Nucleus accumbens (tissue), 56 donors: Measurements from ENCODE around the gene GABARAP.

Experiments
- DNase-seq, 56 donors: peaks; one replicate each; lab custom pipeline; 2025; lab: John Stamatoyannopoulos, UW

GABARAP gene

DNA sequence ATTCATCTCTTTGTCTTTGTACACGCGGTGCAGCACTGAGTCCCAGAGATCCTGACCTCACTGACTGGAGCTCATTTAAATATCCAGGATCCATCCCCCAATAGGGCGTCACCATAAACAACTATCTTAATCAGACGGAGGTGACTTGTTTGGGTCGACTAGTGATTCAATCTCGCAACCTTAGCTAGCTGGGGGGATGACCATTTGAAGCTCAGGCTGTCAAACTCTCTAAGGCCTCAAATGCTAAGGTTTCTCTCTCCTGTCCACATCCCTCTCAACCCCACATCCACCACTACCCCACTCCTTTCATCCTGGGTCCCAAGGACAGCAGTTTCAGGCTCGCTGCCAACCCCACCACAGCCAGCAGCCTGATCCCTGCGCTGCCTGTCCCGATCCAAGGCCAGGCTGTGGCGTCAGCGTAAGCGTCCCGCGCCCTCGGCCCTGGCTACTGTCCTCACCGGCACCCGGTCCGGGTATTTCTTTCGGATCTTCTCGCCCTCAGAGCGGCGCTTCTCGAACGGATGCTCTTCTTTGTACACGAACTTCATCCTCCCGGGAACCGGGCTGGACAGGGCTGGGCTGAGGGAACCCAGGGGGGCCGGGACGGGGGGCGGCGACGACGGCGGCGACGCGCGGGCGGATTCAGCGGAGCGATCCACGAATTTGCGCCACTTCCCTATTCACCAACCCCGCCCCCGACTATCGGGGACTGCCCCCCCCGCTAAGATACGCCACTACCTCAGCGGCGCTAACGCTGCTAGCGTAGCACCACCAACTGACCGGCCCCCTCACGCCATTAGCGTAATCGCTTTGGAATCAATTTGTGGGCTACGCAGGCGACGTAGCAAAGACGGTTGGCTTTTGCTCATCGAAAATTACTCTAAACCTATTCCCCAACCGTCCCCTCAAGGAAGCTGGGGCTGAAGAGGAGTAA is at the start of gene GABARAP:
Gene GABARAP, minus strand, starts transcription at position 667 of the 934 bp plus-strand sequence. Its CDS starts 119 bp downstream, at position 548.
- DNase-seq = peak; percentile 35 to 96 (median 92)

DNA sequence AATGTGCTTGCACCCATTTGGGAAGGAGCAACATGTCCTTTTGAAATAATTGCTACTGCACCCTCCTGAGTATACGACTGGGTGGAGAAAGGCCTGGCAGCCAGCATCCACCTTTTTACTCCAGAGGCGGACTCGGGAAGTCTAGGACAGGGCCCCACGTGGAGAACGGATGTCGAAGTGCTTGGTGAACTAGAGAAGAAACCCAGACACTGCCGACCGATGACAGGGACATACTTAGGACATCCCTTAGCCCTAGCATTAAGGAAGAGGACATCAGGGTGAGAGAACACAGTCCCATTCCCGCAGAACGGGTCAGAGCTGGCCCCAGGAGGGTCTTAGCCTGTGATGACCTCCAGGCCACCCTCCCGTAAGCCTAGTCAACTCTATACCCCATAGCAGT is 48.4 kb upstream of the GABARAP start:
- DNase-seq = no peak

DNA sequence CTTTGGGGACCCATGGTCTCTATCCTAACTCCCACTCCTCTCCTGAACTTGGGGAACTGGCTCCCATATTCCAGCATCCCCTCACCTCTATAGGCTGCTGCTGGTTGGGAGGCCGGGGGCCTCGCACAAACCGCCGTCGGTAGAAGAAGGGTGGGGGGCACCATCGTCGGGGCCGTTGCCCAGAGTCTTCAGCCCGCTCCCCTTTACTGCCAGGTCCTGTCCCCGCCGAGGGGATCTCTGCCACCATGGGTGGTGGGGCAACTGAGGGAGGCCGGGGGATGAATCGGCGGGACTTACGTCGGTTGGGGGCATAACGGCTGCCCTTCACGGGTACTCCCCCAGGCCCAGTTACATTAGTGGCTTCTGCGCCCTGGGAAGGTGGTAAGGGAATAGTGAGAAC is 47.9 kb upstream of the GABARAP start:
- DNase-seq = no peak

DNA sequence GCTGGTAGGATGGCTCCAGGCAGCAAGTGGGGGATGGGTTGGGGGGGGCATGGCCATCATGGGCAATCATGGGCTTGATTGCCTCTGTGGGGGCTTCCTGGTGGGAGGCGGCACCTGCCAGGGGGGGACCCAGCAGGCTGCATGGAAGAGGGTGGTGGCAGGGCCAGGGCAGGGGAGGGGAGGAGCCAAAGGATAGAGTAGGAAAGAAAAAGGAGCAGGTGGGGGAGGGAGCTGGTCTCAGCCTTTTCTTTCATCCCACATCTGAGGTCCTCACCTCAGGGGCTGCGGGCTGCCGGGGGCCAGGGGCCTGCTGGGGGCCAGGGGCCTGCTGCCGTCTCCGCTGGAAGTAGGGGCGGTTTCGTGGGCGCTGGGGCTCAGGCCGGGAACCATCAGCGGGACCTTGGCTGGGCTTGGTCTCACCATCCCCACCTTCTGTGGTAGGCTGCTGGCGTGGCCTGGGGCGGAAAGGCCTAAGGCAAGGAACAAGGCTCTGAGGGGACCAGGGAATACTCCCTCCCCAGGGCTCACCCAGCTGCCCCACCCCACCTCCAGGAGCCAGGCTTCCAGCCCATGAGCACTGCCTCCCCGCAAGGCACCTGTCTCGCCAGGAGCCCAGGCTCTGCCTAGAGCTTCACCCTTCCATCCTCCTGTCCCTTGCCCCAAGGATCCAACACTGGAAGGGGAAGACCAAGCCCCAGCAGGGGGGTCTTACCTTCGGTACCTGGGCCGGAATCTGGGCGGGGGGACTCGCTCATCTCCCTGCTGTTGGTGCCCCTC is 47.2 kb upstream of the GABARAP start:
- DNase-seq = no peak

DNA sequence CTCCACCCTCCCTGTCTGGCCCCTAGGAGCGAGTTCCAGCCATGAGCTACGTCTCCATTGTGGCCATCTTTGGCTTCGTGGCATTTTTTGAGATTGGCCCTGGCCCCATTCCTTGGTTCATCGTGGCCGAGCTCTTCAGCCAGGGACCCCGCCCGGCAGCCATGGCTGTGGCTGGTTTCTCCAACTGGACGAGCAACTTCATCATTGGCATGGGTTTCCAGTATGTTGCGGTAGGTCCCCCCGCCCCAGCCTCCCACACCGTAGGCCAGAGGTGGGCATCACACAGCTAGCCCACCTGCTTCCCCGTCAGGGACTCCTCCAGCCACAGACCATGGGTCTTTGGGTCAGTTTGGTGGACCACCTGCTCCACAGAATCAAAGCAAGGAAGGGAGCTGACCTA is 43.4 kb upstream of the GABARAP start:
- DNase-seq = no peak

DNA sequence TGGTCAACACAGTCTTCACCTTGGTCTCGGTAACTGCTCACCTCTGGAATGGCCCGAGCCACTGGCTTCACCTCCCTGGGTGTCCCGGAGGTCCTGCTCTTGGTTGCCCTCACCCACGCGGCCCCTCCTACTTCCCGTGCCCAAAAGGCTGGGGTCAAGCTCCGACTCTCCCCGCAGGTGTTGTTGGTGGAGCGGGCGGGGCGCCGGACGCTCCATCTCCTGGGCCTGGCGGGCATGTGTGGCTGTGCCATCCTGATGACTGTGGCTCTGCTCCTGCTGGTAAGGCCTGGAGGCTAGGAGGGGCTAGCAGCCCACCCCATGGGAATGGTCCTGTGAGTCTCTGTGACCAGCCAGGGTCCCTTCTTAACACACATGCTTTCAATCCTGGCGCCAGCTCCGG is 42.7 kb upstream of the GABARAP start:
- DNase-seq = no peak

DNA sequence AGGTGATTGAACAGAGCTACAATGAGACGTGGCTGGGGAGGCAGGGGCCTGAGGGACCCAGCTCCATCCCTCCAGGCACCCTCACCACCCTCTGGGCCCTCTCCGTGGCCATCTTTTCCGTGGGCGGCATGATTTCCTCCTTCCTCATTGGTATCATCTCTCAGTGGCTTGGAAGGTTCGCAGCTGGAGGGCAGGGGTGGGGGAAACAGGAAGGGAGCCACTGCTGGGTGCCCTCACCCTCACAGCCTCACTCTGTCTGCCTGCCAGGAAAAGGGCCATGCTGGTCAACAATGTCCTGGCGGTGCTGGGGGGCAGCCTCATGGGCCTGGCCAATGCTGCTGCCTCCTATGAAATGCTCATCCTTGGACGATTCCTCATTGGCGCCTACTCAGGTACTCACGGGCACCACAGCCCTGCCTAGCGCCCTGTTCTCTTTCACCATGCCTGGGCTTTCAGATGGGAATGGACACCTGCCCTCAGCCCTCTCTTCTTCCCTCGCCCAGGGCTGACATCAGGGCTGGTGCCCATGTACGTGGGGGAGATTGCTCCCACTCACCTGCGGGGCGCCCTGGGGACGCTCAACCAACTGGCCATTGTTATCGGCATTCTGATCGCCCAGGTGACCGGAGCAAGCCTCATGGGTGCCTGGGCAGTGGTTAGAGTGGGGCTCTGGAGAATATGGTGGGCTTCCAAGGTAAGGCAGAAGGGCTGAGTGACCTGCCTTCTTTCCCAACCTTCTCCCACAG is 41.4 kb upstream of the GABARAP start:
- no peak for DNase-seq

DNA sequence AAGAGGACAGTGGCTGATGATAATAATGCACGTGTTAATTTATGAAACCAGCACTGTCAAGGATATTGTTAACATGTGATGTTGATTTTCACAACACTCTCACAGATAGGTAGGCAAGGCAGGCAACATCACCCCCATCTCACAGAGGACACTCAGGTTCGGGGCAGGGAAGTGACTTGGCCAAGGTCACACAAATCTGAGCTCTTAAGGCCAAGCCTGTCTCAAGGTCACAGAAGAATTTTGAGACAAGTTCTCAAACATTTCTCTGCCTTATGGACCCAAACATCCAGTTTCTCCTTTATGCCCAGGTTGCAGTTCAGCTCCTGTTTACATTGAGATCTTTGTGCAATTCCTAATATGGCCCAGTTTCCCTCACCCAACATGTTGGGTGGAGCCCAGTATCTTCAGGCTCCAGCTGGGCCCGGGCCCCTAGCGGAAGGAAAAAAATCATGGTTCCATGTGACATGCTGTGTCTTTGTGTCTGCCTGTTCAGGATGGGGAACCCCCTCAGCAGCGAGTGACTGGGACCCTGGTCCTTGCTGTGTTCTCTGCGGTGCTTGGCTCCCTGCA is 40.6 kb upstream of the GABARAP start:
- DNase-seq = no peak

DNA sequence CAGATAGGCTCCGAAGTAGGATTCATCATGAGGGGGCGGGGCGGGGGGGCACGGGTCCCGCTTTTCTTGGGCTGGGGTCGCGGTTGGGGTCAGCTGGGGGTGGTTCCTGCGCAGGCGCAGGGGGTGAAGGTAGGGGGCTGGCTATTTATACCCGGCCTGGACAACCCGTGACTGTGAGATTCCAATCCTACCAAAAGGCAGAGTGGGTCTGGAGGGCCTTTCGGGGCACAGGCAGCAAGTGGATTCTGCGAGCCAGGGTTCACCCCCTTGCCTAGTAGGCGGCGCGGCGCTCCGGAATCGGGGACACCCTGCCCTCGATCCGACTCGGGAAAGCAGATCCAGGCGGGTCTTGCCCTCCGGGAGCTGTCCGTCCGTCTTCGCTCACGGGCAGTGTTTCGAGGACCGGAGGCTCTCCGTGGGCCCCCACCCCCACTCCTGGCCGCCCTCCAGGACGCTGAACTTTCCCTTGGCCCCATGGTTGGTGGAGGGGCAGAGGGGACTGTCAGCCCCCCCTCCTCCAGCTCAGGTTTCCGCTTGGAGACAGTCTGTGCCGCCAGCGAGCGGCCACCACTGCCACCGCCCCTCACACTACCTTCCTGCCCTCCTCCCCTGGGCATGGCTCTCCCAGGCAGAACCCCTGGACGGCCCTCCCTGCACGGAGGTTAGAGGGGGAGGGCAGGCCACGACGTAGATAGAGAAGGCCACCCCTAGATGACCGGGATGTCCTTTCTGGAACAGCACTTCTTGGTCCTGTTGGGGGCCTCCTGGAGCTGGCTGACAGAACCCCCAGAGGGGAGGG is 39.9 kb upstream of the GABARAP start:
- DNase-seq = peak in 2 of 56 donors; percentile 15 to 40

DNA sequence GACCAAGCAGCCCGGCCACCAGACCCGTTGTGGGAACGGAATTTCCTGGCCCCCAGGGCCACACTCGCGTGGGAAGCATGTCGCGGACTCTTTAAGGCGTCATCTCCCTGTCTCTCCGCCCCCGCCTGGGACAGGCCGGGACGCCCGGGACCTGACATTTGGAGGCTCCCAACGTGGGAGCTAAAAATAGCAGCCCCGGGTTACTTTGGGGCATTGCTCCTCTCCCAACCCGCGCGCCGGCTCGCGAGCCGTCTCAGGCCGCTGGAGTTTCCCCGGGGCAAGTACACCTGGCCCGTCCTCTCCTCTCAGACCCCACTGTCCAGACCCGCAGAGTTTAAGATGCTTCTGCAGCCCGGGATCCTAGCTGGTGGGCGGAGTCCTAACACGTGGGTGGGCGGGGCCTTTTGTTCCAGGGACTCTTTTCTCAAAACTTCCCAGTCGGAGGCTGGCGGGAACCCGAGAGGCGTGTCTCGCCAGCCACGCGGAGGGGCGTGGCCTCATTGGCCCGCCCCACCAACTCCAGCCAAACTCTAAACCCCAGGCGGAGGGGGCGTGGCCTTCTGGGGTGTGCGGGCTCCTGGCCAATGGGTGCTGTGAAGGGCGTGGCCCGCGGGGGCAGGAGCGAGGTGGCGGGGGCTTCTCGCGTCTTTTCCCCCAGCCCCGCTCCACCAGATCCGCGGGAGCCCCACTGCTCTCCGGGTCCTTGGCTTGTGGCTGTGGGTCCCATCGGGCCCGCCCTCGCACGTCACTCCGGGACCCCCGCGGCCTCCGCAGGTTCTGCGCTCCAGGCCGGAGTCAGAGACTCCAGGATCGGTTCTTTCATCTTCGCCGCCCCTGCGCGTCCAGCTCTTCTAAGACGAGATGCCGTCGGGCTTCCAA is 39.1 kb upstream of the GABARAP start, which contains the start of gene SLC2A4:
Gene SLC2A4, plus strand, starts transcription at position 645 of the 879 bp plus-strand sequence. Its CDS starts 217 bp downstream, at position 862.
- peak in 49 of 56 donors; percentile 16 to 91 (median 61) for DNase-seq

DNA sequence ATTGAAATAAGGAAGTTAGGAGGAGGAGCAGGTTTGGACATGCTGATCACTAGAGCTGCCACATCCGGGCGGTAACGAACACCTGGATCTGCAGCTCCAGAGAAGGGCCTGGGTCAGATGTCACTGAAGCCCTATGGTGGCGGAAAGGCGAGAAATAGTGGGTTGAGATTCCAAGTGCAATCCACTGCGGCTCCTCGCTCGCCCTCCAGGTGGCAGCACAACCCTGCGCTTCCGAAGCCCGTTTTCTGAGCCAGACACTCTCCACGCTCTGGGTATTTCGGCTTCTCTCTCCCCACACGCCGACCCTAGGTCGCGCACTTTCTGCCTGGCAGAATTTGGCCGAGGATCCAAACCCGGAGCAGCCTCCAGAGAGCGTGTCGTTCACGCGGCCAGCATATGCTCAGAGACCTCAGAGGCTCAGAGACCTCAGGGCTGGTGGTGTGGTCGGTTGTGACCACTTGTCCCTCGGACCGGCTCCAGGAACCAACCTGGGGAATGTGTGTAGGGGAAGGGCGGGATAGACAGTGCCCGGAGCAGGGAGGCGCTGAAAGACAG is 38.3 kb upstream of the GABARAP start:
- peak in 50 of 56 donors; percentile 19 to 88 (median 64) for DNase-seq

DNA sequence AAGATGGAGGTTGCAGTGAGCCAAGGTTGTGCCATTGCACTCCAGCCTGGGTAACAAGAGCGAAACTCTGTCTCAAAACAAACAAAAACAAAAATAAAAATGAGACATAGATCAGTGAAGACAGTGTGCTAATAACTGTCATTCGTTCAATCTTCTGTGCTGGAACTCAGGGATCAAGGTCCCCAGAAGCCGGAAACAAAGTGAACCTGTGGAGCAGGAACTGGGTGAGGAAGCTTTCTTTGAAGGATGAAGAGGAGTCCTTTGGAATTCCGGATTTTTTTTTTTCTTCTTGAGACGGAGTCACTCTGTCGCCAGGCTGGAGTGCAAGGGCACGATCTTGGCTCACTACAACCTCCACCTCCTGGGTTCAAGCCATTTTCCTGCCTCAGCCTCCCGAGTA is 37.2 kb upstream of the GABARAP start:
- no peak for DNase-seq

DNA sequence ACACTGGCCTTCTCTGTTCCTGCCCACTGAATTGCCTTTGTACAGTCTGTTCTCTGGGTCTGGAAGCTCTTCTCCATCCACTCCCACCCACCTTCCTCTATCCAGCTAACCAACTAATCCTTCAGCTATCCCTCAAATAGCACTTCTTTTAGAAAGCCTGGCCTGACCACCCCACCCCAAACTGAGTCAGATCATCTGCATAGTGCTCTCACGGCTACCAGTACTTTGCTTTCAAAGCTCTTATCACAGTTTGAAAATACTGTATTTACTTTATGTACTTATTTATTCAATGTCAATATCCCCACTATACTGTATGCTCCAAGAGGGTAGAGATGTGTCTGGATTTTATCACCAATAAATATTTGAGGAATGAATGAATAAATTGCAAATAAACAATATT is 24.5 kb upstream of the GABARAP start:
- no peak for DNase-seq

DNA sequence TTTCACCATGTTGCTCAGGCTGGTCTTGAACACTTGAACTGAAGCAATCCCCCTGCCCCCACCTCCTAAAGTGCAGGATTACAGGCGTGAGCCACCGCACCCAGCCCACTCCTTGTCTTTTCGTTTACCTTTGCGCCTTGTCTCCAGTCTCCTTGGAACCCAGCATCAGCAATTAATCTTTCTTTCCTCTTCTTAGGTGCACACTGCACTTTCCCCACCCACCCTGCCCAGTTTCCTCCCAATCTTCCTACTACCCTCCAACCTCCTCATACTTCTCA is 21.5 kb upstream of the GABARAP start:
- DNase-seq = no peak

DNA sequence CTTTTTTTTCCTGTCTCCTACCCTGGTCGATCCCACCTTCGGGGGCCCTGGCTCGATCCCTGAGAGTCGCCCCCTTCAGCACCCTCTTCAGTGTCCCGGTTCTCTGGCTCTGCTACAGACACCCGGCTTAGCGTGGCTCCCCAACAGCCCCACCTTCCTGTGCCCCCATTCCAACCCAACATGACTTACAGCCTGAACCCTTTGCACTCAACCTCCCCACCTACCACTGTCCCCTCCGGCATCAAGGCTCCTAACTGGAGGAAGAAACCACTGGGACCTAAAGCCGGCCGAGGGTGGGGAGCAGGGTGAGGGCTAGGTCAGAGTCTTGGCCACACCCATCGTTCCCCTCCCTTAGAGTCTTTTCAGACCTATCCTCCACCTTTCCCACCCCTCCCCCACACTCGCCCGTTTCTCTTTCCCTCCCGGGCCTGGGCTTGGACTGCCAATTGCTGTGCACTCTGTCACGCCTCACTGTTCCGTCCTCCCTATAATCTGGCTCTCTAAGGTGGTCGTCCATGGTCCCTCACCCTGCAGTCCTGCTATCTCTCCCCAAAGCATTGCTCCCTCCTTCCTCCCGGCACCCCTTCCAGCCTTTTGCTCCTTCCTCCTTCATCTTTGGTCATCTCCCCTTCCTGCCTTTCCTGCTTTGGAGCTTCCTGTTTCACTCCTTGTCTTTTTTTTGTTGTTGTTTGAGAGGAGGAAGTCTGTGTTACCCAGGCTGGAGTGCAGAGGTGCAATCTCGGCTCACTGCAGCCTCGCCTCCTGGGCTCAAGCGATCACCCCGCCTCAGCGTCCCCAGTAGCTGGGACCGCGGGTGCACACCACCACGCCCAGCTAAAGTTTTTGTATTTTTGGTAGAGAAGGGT is 20.9 kb upstream of the GABARAP start:
- DNase-seq = no peak

DNA sequence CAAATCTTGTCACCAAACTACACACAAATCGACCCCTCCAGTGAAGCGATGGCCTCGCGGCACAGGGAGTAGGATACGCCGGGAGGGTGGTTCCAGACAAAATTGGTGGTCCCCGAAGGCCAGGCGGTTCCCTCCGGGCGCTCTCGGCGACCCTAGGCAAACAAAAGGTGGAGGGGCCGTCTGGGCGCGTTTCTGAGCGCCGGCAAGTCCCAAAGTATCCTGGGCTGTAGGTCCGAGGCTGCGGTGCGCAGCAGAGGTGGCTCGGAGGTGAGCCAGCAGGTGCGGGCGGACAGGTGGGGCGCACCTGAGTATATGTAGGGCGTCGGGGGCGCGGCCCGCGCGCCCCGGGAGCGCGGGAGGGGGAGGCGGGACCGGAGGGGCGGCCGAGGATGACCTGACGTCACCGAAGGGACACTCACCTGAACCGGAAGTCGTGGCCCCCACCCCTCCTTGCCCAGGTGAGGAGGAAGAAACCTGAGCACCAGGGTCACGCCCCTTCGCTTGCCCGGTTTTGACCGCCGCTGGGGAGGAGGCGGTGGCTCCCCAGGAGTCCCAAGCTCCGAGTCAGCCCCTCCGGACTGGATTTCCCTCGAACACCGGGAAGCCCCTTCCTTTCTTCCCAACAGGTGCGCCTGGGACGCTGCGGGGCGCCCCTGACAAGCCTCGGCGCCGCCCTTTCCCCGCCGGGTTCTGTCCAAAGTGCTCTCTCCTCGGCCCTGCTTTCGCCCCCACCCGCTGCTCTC is 20.1 kb upstream of the GABARAP start, which contains the start of gene CLDN7:
Gene CLDN7, minus strand, starts transcription at position 287 of the 743 bp plus-strand sequence. CDS start 435 bp downstream, outside the sequence.
- no peak for DNase-seq
